Stimulated activated CD8-positive, alpha-beta memory T cell treated with anti-CD3 and anti-CD28 coated beads, Interleukin-2, amount 100 ng/mL, for 48 hours (primary cell): Measurements from ENCODE around the gene TMEM140.
"Not testable (repeated sequence)": the region's sequence is repeated elsewhere in the genome, so short reads cannot be mapped to it uniquely, and the experiment has no call there.

Experiments used
- DNase-seq, 2 donors: peaks; one replicate each; pipeline ENCODE4 v3.0.0-alpha.2; 2020; ENCODE audit warnings: low read depth in 2 of 2

Gene TMEM140

DNA sequence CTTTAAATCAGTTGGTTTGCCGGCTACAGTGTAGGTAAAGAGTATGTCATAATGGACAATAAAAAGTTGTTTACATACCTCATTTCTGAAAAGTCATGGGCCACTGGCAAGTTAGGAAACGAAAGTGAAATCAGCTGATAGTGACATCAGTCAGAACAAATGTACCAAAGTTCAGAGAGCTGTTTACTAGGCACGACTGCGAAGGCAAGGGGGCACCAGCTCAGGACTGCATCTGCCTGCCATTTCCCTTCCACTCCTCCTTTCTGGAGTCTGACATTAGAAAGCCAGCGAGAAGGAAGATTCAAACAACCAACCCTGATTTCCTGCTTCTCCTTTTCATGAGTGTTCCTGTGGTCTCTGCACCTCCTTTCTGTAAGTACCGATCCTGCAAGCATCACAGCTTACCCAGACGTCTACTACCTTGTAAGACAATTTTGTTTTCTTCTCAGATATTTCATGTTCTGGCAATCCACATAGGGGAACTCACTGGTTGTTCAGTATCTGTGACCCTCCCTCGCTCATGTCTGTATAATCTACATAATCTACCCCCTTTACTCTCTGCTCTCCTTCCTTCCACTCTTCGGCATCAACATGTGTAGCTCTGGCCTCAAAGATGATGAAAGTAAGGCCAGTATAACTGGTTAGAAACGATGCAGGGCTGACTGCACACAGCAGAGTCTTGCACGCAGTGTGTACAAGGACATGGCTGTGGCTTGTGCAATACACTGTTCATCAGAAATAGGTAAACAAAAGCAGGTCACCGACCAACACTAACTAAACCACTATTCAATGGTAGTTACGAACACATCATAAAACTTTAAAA is at the start of gene TMEM140:
Gene TMEM140, plus strand, starts transcription at position 174 of the 823 bp plus-strand sequence. CDS start 16,370 bp downstream, outside the sequence.
- DNase-seq = no peak

DNA sequence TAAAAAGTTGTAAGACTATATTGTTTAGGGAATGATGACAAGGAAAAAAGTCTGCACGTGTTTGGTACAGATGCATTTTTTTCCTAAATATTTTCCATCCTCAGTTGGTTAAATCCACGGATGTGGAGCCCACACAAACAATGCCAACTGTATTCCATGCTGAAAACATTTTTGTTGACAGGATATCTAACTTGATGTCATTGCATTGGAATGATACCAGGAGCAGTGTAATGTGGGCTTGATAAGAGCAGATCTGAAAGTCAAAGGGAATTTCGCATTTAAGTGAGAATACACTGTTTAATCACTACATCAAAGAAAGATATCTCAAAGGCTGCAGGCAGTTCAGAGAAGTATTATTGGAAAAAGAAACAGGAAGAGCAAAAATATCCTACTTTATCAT is 49.5 kb upstream of the TMEM140 start:
- DNase-seq = no peak

DNA sequence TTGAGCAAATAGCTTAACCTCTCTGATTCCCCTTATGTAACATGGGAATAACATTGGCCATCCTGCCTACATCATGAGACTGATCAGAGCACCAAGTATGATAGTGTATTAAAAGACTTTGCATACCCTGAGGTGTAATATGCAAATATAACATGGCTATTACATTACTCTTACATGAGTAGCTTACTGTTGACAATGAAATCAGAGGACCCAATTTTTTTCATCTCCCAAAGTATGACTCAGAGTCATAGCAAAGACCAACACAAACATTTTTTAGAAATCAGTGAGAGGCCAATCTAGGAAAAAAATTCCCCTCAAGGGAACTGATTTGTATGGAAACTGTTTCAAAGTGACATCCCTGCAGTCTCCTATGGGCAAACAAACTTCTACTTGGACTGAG is 47.0 kb upstream of the TMEM140 start:
- DNase-seq = no peak

DNA sequence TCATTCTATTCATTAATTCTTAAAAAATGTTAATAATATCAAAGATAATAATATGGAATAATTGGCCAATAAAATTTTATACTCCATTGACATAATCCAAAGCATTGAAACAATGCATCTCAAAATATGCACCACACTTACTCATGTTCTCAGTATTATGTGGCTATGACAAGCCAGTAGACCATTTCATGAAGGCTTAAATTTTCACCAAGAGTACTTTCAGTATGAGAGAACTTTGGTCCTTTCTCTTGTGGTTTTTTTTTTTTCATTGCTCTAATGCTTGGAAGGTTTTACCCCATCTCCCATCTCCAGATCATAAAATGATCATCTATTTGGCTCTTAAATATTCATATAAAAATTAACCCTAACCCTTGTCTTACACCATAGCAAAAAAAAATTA is 45.5 kb upstream of the TMEM140 start:
- DNase-seq = no peak

DNA sequence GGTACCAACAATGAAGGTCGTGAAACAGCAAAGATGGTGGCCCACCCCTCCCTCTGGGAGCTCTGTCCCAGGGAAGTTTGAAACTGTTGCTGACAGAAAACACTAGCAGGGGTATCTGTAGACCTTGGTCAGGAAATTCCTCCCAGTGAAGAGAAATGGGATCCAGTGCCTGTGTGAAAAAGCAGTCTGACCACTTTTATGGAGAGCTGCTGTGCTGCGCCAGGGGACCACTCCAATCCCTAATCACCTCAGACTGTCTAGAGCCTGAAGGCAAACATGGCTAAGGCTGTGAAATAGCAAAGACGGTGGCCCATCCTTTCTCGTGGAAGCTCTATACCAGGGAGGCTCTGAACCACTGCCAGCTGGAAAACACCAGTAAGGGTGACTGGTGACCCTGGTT is 38.3 kb upstream of the TMEM140 start:
- no peak for DNase-seq

DNA sequence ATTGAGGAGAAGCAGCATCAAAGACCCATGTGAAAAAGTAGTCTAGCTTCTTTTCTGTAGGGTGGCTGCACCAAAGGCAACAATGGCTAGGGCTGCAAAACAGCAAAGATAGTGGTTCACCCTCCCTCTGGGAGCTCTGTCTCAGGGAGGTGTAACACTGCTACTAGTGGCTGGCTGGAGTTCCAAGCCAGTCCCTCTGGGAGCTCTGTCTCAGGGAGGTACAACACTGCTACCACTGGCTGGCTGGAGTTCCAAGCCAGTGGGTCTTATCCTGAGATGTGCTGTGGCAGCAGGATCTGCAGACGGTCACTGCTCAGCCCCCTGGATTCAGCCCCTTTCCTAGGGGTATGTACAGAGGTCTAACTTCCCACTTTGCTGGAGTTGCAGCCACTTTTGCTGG is 37.9 kb upstream of the TMEM140 start:
- no peak for DNase-seq

DNA sequence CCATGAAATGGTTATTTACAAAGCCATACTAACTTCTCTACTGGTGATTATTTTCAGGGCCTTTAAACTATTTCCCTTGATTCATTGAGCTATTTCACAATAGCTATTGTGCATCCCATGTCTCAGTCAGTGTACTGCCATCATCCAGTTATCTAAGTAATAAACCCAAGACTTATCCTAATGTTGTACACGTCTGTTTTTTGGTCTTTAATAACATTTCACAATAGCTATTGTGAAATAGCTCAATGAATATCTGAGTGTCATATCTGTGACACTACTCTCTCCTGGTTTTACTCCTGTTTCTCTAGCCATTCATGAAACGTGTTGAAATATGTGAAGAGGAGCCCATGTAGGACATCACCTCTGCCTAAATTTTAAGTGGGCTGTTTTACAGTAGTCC is 36.5 kb upstream of the TMEM140 start:
- no peak for DNase-seq

DNA sequence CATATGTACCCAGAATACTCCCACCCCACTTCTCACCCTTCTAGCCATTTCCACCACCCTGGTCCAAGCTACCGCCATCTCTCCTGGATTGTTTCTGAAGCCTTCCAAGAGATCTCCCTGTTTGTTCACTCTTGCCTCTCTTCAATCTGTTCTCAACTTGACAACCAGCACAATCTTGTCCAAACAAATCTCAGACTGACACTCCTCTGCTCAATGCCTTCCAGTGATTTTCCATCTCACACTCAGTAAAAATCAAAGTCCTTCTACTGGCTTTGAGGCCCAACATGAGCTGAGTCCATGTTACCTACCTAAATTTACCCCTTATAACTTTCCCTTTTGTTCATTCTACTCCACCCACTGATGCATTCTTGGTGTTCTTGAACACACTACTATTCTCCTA is 33.2 kb upstream of the TMEM140 start:
- no peak for DNase-seq

DNA sequence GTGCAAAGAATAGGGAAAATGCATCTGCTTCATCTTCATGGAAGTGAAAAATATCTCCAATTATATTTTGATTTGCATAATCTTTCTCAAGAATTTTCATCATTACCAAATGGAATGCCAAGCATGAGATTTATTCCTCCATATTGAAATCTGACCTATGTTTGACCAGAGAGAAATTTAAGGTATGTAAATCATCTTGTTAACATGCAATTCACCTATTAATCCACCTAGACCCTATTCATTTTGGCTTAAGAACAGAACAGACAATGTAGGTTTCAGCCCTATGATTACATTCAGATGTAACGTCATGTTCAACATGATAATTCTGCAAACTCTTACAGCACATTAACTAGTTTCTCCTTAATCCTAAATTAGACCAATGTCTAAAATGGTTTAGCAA is 30.8 kb upstream of the TMEM140 start:
- no peak for DNase-seq

DNA sequence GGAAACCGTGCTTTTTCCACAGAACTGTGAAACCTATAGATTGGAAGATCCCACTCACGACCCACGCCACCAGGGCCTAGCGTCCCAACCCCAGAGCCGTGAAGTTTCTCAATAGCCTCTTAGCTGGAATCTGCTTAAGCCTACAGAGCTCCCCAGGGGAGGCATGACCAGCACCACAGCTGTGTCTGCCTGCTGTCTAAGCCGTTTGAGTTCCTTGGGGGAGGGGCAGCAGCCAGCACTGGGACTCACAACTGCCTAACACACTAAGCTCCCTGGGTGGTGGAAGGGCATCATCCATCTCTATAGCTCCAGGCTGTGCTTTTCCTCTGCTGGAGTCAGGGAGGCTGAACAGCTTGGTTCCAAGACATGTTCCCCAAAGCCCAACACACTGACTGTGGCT is 26.0 kb upstream of the TMEM140 start:
- DNase-seq = no peak

DNA sequence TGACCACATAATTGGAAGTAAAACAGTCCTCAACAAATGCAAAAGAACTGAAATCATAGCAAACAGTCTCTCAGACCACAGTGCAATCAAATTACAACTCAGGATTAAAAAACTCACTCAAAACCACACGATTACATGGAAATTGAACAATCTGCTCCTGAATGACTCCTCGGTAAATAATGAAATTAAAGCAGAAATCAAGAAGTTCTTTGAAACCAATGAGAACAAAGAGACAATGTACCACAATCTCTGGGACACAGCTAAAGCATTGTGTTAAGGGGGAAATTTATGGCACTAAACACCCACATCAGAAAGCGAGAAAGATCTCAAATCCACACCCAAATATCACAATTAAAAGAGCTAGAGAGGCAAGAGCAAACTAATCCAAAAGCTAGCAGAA is 23.2 kb upstream of the TMEM140 start:
- not testable (repeated sequence) for DNase-seq

DNA sequence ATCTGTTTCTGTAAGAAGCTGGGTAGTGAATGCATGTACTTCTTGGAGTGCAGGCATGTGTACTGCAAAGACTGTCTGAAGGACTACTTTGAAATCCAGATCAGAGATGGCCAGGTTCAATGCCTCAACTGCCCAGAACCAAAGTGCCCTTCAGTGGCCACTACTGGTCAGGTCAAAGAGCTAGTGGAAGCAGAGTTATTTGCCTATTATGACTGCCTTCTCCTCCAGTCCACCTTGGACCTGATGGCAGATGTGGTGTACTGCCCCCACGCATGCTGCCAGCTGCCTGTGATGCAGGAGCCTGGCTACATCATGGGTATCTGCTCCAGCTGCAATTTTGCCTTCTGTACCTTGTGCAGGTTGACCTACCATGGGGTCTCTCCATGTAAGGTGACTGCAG is 18.9 kb upstream of the TMEM140 start:
- no peak for DNase-seq

DNA sequence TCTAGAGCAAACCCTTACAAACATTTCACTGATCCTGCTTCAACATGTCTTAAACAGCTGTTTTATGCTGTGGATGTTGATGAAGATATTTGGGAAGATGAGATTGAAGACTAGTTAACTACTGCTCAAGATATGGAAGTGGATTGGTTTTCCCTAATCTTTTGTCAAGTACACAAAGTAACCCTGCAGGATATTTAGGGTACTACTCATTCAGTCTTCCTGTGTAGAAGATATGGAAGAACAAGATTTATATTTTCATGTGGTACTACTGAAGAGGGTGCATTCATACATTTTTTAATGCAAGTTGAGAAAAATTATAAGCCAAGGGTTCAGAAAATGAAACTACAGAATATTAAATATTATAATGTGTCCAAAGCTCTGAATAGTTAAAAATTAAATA is 18.3 kb upstream of the TMEM140 start:
- DNase-seq = no peak

DNA sequence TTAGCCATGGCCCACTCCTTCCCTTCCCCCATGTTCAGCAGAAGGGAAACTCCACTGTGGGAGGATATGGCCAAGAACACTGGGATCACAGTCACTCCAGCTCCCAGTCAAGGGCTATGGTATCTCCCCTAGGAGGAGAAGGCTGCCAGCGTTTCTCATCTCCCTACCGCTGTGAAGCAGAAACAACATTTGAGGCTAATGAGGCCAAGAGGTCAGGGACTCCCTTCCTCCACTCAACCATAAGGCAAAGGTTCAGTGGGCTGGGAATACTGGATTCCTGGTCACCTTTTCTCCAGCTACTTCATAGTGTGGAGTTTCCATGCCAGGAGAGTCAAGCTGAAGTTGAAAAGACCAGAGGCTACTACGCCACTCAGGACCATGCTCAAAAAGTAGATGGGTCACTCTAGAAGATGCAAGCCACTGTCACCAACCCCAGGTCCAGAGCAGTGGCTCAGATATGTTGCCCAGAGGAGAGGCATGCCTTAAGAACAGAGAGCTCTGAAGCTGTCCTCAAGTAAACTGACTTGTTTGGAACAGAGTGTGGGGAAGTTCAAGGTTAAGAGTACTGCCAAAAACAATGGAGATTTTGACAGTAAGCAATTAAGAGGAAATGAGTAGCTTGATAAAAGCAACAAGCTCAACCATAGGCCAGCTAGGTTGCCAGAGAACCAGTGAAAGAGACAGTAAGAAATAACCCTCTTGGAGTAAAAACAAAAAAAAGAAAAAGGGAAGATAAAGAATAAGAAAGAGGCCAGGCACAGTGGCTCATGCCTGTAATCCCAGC is 3.8 kb upstream of the TMEM140 start:
- no peak for DNase-seq

DNA sequence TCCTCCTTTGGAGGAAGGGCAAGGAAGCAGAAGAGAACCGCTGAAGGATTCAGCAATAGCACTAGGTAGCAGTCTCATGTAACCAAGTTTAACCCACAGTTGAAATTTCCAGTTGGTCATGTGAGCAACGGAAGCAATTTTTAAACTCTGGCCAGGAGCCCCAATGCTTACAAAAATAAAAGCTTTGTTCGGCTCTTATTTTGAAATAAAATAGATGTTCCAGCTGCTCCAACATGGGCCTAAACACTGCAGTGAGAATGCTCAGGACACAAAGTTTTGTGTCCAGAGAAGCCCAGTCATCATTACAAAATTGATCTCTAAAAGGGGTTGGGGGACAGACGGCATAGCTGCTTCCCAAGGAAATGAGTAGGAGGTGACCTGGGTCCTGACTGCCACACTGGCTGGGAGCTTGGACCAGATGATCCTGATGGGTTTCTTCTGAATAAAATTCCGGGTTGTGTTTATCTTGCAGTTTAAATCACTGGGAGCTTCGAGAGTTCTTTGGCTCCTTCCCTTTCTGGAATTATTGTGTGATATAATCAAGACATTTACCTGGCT is 452 bp upstream of the TMEM140 start:
- no peak for DNase-seq

DNA sequence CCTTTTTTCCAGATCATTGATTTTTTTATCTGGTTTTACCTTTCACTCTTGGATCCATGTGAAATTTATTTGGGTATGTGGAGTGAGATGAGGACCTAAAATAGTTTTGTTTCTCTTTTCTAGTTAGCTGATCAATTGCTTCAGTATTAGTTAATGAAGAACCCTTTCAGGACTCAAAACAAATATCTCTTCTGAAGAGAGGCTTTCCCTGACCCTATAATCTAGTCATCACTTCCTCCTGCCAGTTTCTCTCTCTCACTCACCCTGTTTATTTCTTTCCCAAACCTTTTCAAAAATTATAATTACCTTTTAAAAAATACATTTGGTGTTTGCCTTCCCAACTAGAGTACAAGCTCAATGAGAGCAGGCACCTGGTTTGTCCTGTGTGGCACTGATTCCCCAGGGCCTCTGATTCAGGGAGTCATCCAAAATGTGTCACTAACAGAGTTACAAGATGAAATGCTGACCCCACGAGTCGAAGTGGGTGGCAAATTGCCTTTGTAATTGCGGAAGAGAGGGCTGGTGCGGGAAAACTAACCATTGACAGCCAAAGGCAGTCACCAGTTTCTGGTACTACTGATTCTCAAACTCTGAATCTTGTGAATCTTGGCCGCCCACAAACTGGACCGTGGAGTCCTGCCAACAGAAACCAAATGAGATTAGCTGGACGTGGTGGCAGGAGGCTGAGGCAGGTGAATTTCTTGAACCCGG is 2.4 kb downstream of the TMEM140 start:
- no peak for DNase-seq

DNA sequence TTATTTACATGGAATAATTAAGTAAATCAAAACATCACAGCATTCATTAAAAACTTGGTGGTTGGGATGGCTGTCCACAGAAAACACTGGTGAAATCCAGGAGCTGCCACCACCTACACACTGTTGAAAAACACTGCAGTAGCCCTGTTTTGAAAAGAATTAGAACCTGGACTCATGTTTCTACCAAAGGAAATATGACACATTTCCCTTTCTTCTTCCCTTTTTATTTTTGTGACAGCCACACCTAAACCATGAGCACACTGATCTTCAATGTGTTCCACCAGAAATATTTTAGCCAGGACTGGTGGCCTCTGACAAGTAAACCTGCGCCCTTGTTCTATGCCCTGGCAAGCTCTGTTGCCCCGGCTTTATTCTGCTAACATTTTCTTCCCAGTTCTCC is 3.3 kb downstream of the TMEM140 start:
- no peak for DNase-seq

DNA sequence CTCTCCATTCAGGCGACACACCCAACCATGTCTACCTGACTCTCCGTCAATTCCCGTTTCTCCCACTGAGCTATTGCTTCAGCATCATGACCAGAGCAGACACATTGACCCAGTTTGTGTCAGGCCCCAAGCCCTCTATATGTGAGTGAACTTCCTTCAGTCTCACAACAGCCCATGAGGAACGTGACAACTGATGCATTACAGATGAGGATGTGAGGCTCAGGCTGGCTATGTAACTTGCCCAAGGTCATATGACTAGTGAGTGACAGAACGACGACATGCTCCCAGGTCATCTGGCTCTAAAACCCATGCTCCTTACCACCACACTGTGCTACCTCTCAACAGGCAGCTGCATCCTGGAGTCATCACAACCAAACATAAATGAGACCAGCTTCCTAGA is 3.7 kb downstream of the TMEM140 start:
- no peak for DNase-seq

DNA sequence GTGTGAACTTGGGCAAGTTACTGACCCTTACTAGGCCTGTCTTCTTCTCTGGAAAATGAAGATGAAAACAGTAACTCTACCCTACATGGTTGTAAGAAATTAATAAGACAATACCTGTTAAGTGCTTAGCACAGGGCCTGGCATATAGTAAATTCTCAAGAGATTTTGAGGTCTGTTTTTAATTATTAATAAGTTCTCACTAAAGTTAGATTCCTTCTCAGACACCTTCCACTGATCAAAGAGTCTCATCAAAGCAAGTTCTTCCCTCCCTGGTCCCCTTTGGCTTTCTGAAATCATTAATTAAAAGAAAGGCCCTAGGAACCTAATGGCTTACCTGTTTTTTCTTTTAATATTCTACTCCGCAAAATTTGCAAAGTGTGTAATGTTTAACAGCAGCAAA is 4.6 kb downstream of the TMEM140 start:
- DNase-seq = no peak

DNA sequence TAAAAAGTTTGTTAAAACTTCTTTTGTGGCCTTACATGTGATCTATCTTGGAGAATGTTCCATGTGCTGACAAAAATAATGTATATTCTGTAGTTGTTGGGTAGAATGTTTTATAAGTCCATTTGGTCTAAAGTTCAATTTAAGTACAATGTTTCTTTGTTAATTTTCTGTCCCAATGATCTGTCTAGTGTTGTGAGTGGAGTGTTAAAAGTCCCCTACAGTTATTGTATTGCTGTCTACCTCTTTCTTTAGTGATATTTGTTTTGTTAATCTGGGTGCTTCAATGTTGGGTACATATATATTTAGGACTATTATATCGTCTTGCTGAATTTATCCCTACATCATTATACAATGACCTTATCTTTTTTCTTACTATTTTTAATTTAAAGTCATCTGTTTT is 6.9 kb downstream of the TMEM140 start:
- DNase-seq = no peak

DNA sequence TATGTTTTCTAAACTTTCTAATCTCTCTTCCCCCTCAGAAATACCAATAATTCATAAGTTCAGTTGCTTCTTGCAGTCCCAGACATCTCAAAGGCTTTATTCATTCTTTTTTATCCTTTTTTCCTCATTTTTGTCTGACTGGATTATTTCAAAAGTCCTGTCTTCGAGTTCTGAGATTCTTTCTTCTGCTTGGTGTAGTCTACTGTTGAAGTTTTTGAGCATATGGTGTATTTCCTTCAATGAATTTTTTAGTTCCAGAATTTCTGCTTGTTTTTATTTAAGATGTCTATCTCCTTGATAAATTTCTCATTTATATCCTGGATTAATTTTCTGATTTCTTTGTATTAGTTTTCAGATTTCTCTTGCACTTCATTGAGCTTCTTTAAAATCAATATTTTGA is 8.4 kb downstream of the TMEM140 start:
- no peak for DNase-seq

DNA sequence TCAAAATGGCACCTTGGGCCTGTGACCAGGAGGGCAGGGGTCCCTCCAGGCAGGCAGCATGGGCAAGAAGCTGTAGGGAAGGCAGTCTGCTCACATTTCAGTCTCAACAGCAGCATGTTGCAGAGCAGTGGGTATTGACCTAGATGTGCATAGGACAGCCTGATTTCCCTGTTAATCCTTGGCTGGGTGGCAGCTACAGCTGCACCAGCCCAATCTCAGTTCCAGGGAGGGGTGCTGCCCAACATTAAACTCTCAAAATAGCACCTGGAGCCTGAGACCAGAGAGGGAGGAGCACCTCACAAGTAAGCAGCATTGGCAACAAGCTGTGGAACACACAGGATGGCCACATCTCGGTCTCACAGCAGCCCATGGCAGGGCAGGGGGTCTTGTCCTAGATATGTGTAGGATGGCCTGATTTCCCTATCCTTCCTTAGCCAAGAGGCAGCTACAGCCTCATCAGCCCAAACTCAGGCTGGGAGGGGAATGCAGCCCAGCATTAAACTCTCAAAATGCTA is 10.3 kb downstream of the TMEM140 start:
- DNase-seq = no peak
